CD4-positive, alpha-beta T cell treated with Interleukin-1 beta for 1 hour (primary cell): Measurements from ENCODE around the gene UCN2.
"Not testable (repeated sequence)": the region's sequence is repeated elsewhere in the genome, so short reads cannot be mapped to it uniquely, and the experiment has no call there.

ENCODE experiments used
- DNase-seq, 2 donors: peaks; one replicate each; pipeline ENCODE4 v3.0.0-alpha.2; 2020 to 2022

UCN2 gene

DNA sequence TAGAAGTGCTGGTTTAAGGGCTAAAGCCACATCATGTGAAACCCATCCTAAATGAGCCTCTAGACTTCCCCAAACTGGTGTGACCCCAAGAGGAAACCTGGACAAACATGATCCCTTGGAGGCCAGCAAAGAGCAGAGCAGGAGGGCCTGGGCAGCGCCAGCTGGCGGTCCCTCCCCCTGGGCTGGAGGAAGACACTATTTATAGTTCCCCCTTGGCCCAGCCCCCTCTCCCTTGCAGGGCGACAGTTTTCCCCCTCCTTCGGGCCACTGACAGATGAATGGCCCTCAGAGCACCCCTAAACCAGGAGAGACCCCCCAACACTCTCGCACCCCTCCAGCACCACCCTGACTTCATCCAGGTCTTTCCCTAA, 2.9 kb downstream of the UCN2 start:
- DNase-seq, result no peak

GRCh38 chr3:48558493-48559134, 5.0 kb downstream of the UCN2 start:
- peak; percentile 19 to 83 for DNase-seq

- DNase-seq, result peak; percentile 100
Measured at GRCh38 chr3:48556796-48557626, 6.6 kb downstream of the UCN2 start, which contains the start of gene PFKFB4. Gene PFKFB4 (minus strand): TSS chr3:48556803. CDS start chr3:48556777, 26 bp downstream.

GRCh38 chr3:48555949-48556795, 7.4 kb downstream of the UCN2 start:
- DNase-seq, result no peak

DNA sequence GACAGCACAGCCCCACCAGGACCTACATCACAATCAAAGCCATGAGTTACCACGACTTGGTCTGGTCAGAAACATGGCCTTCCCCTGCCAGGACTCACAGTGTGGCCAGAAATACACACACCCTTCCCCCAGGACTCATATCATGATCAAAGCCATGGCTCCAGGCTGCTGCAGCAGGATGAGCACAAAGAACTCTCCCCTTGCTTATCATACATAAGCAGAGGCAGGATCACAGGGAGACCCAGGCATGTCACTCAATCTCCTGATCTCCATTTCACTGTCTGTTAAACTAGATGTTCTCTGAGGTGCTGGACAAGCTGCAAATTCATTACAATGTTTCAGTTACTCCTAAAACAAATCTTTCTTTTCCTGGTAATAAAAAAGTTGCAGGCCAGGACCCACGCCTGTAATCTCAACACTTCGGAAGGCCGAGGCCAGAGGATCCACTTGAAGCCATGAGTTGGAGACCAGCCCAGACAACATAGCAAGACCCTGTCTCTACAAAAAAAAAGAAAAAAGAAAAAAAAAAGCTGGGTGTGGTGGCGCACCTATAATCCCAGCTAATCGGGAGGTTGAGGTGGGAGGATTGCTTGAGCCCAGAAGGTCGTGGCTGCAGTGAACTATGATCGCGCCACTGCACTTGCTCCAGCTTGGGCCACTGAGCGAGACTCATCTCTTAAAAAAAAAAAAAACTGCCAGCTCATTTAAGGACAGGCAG, 8.2 kb downstream of the UCN2 start:
- no peak for DNase-seq

DNA sequence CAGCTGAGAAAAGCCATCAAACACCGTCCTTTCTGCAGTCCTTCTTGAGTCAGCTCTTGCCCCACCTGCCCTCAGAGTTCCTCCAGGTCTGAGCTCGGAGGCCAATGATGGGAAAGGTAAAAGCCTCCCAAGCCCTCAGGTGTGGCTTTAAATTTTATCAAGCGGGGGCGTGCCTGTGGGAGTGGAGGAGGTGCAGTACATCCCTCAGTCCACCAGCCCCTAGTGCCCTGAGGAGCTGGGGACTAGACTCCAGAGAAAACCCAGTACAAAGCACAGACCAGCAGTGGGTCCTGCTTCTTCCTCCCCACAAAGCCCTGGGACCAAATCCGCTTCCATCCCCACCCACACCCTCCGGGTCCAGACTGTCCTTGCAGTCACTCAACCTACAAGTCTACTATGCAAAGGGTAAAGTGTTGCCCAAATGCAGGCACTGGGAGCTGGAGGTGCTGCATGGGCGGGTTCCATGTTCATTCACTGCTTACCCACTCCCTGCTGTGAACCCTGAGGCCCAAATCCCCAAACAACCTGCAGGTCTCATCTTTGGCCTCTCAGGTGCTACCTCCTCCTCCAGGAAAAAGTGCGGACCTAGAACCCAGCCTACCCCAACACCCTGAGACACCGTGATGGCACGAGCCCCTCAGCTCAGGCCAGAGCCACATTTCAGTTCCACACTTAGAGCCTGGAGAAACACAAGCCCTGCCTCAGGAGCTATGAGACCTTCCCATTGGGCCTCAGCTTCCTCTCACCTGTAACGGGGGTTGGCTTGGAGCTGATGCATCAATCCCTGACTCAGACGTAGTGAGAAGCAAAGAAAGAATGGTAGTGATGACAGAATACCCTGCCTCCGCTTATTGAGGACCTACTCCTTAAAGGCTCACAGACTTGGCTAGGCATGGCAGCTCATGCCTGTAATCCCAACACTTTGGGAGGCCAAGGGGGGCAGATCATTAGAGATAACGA, 9.4 kb downstream of the UCN2 start:
- DNase-seq, result no peak

- DNase-seq, result no peak
Measured at GRCh38 chr3:48553361-48553760, 10.2 kb downstream of the UCN2 start.

- no peak for DNase-seq
Measured at GRCh38 chr3:48552111-48552951, 11.2 kb downstream of the UCN2 start.

DNA sequence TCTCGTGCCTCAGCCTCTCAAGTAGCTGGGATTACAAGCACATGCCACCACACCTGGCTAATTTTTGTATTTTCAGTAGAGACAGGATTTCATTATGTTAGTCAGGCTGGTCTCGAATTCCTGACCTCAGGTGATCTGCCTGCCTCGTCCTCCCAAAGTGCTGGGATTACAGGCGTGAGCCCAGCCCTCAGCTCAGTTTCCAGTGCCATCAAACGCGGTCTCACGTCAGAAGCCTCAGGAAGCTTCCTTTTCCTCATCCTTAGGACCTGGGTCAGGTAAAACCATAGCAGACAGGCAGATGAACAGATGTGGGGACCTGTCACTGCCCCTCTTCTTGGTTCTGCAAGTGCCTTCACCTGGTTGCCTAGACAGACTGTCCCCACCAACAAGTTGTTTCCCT, 11.9 kb downstream of the UCN2 start:
- not testable (repeated sequence) for DNase-seq

- peak; percentile 83 to 86 for DNase-seq
Measured at GRCh38 chr3:48548729-48549705, 14.6 kb downstream of the UCN2 start.

GRCh38 chr3:48548126-48548525, 15.5 kb downstream of the UCN2 start:
- DNase-seq, result no peak

GRCh38 chr3:48546203-48546829, 17.3 kb downstream of the UCN2 start:
- peak in 1 of 2 donors; percentile 19 for DNase-seq

GRCh38 chr3:48544141-48544540, 19.4 kb downstream of the UCN2 start:
- no peak for DNase-seq

- peak in 1 of 2 donors; percentile 48 for DNase-seq
Measured at GRCh38 chr3:48543271-48543866, 20.2 kb downstream of the UCN2 start.

GRCh38 chr3:48538451-48538850, 25.1 kb downstream of the UCN2 start:
- no peak for DNase-seq

GRCh38 chr3:48536785-48537184, 26.8 kb downstream of the UCN2 start:
- DNase-seq, result no peak

DNA sequence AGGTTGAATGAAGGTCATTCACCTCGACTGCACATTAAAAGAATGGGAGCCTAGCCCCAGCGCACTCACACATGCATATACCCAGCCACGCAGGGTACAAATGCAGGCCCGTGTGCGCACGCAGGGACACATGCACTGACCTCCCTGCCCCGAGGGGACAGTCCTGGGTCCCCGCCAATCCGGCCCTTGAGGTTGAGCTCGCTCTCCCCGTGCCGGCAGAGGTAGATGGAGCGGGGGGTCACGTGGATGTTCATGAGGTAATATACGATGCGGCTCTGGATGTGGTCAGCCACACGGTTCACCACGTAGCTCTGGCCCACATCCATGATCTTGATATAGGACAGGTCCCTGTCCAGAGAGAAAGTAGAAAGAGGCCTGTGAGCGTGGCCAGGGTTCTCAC, 27.5 kb downstream of the UCN2 start:
- no peak for DNase-seq

- no peak for DNase-seq
Measured at GRCh38 chr3:48535578-48535977, 28.0 kb downstream of the UCN2 start.
